HepG2 (cell line): Measurements from ENCODE around the gene RAI14. TPM values are rescaled to one million over a fixed set of nuclear protein-coding genes. Genes with fewer than 3 reads are reported as not detected.

Experiments used
- CREB3 ChIP-seq: sonication (generic); formaldehyde crosslinking; IDR thresholded peaks from 2 replicates; pipeline ENCODE4 v1.5.0; 2020; ENCODE audit warnings: missing genetic modification reagents
- ESRRA ChIP-seq: sonication (generic); formaldehyde crosslinking; IDR thresholded peaks from 2 replicates; pipeline ENCODE4 v1.5.1; 2020; ENCODE audit warnings: mild to moderate bottlenecking, low read depth, missing genetic modification reagents
- GFI1 ChIP-seq: sonication (generic); formaldehyde crosslinking; IDR thresholded peaks from 2 replicates; pipeline ENCODE4 v1.5.0; 2020; ENCODE audit warnings: missing genetic modification reagents, mild to moderate bottlenecking, borderline replicate concordance
- HNF4A ChIP-seq: sonication (generic); formaldehyde crosslinking; IDR thresholded peaks from 2 replicates; pipeline ENCODE4 v1.4.0; 2020; ENCODE audit warnings: missing genetic modification reagents
- KLF12 ChIP-seq: sonication (generic); formaldehyde crosslinking; IDR thresholded peaks from 2 replicates; pipeline ENCODE4 v1.4.0; 2020; ENCODE audit warnings: missing genetic modification reagents, borderline replicate concordance
- NR2F2 ChIP-seq: IDR thresholded peaks from 2 replicates; pipeline ENCODE4 v1.6.1; 2012; ENCODE audit warnings: low read depth, inconsistent platforms, borderline replicate concordance
- RXRA ChIP-seq: sonication (generic); formaldehyde crosslinking; IDR thresholded peaks from 2 replicates; pipeline ENCODE4 v1.5.1; 2020; ENCODE audit warnings: missing genetic modification reagents
- SAP130 ChIP-seq: IDR thresholded peaks from 2 replicates; pipeline ENCODE4 v1.6.1; 2016; ENCODE audit warnings: low read depth
- XBP1 ChIP-seq: sonication (generic); formaldehyde crosslinking; IDR thresholded peaks from 2 replicates; pipeline ENCODE4 v1.5.0; 2020; ENCODE audit warnings: missing genetic modification reagents
- XRCC5 ChIP-seq: fragments of 200-400 bp; formaldehyde crosslinking; optimal IDR thresholded peaks from 2 replicates; pipeline ENCODE3; 2017; ENCODE audit warnings: mild to moderate bottlenecking, low read length
- ZBTB20 ChIP-seq: sonication (generic); formaldehyde crosslinking; IDR thresholded peaks from 2 replicates; pipeline ENCODE4 v1.8.1; 2023; ENCODE audit warnings: missing genetic modification reagents, low read depth, mild to moderate bottlenecking, borderline replicate concordance
- ZFP36L1 ChIP-seq: sonication (generic); formaldehyde crosslinking; IDR thresholded peaks from 2 replicates; pipeline ENCODE4 v1.8.0; 2022; ENCODE audit warnings: mild to moderate bottlenecking, missing genetic modification reagents, moderate library complexity
- ZFY ChIP-seq: sonication (generic); formaldehyde crosslinking; IDR thresholded peaks from 2 replicates; pipeline ENCODE4 v1.4.0; 2020; ENCODE audit warnings: missing genetic modification reagents
- ZKSCAN8 ChIP-seq: IDR thresholded peaks from 2 replicates; pipeline ENCODE4 v1.6.1; 2016; ENCODE audit warnings: borderline replicate concordance, missing genetic modification reagents, missing compliant biosample characterization
- ZNF430 ChIP-seq: sonication (generic); formaldehyde crosslinking; IDR thresholded peaks from 2 replicates; pipeline ENCODE4 v1.9.0; 2021; ENCODE audit warnings: mild to moderate bottlenecking, missing genetic modification reagents
- ZNF574 ChIP-seq: sonication (generic); formaldehyde crosslinking; IDR thresholded peaks from 2 replicates; pipeline ENCODE4 v1.4.0; 2020; ENCODE audit warnings: missing genetic modification reagents
- ZNF670 ChIP-seq: sonication (generic); formaldehyde crosslinking; IDR thresholded peaks from 2 replicates; pipeline ENCODE4 v1.8.0; 2022; ENCODE audit warnings: mild to moderate bottlenecking, missing genetic modification reagents, borderline replicate concordance
- ZNF713 ChIP-seq: sonication (generic); formaldehyde crosslinking; IDR thresholded peaks from 2 replicates; pipeline ENCODE4 v1.4.0; 2020; ENCODE audit warnings: mild to moderate bottlenecking, missing genetic modification reagents
- polyA plus RNA-seq, 8 experiments: library from polyadenylated mRNA; depleted of rRNA in 3 of 8; stranded (reverse) in 7 of 8; unstranded in 1 of 8; fragments of >200 nt; fragmentation: Illumina TruSeq in 4 of 8; extraction: Trizol in 4 of 8; gene quantifications; 2 replicates each; pipeline versions ENCODE4 v1.2.1 to v1.2.3, GENCODE V29; 2011 to 2016; ENCODE audit warnings: low read depth in 4 of 8, missing spikeins in 1 of 8, mixed read lengths in 1 of 8; ENCODE audit not compliant: insufficient read depth in 1 of 8
- total RNA-seq, 5 experiments: library from RNA; depleted of rRNA; stranded (reverse); fragments of >200 nt; fragmentation: Illumina TruSeq; extraction: Trizol; gene quantifications; 2 replicates each; pipeline ENCODE4 v1.2.3, GENCODE V29; 2016; ENCODE audit warnings: low read depth in 1 of 5
- TF ChIP-seq, protein P1 (sequence below): sonication (generic); formaldehyde crosslinking; IDR thresholded peaks from 2 replicates; pipeline ENCODE4 v1.5.0; 2020; ENCODE audit warnings: missing genetic modification reagents
- TF ChIP-seq, protein P2 (sequence below): sonication (generic); IDR thresholded peaks from 2 replicates; pipeline ENCODE4 v1.6.1; 2016; ENCODE audit warnings: low read depth, borderline replicate concordance
- TF ChIP-seq, protein P3 (sequence below): sonication (generic); formaldehyde crosslinking; IDR thresholded peaks from 2 replicates; pipeline ENCODE4 v1.4.0; 2020; ENCODE audit warnings: missing genetic modification reagents

RAI14 gene
- total and polyA plus RNA-seq, 2 of the 13 experiments (the other 11 are each of a cell fraction or from before 2014, with no cell fraction given), result 12.6 to 18.2 TPM

DNA sequence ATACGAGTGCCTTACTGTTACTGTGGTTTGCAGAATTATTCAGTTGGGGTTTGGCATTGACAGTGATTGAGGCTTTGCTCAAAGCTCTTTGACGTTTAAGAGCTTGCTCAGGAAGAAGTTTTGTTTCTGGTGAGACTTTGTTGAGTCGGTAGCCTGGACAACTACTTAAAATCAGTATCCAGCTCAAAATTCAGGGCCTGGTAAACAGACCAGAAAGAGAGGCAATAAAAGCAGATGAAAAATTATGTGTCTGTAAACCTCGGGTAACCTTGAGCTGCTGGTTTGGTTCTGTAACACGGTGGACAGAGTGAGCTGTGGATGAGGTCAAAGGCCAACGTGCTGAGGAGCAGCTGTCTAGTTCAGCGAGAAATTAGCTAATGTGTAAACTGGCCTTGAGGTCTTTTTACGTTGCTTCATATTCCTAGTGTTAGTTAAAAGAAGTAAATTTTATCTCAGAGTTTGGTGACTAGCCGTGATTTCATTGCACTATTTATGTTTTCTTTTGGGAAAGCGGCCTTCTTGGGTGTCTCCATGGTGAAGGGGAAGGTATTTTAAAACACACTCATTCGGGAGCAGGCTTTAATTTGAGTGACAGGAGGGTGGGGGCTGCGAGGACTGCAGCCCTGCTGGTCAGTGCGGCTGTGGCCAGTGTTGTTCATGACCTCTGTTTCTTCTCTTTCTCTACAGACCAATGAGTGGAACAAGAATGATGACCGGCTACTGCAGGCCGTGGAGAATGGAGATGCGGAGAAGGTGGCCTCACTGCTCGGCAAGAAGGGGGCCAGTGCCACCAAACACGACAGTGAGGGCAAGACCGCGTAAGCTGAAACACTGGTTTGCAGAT lies 100.9 kb downstream of the RAI14 start (continued):
- TF ChIP-seq NR2F2 (peak; percentile 79), ZNF713 (CRISPR knock-in tag) (no peak), ZNF574 (peak; percentile 61; the same call in 1 of the 2 replicates), GFI1 (CRISPR knock-in tag) (peak; percentile 85), ZBTB20 (CRISPR knock-in tag) (peak; percentile 65; the same call in 1 of the 2 replicates), ZFY (CRISPR knock-in tag) (peak; percentile 40), XBP1 (CRISPR knock-in tag) (no peak), CREB3 (0 out of 2 replicates have a peak, but pooled peaks have one; percentile 45), KLF12 (CRISPR knock-in tag) (0 out of 2 replicates have a peak, but pooled peaks have one; percentile 44), HNF4A (peak; percentile 94), ZNF670 (CRISPR knock-in tag) (no peak), ZFP36L1 (CRISPR knock-in tag) (0 out of 2 replicates have a peak, but pooled peaks have one; percentile 30), ZNF430 (CRISPR knock-in tag) (peak; percentile 82; the same call in 1 of the 2 replicates), SAP130 (CRISPR knock-in tag) (peak; percentile 77), RXRA (CRISPR knock-in tag) (peak; percentile 69; the same call in 1 of the 2 replicates), ESRRA (CRISPR knock-in tag) (peak; percentile 58; the same call in 1 of the 2 replicates), ZKSCAN8 (CRISPR knock-in tag) (peak; percentile 64; the same call in 1 of the 2 replicates), XRCC5 (peak; percentile 32)
- TF ChIP-seq, protein P1, sequence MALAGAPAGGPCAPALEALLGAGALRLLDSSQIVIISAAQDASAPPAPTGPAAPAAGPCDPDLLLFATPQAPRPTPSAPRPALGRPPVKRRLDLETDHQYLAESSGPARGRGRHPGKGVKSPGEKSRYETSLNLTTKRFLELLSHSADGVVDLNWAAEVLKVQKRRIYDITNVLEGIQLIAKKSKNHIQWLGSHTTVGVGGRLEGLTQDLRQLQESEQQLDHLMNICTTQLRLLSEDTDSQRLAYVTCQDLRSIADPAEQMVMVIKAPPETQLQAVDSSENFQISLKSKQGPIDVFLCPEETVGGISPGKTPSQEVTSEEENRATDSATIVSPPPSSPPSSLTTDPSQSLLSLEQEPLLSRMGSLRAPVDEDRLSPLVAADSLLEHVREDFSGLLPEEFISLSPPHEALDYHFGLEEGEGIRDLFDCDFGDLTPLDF (CRISPR knock-in tag), result no peak
- TF ChIP-seq, protein P2, sequence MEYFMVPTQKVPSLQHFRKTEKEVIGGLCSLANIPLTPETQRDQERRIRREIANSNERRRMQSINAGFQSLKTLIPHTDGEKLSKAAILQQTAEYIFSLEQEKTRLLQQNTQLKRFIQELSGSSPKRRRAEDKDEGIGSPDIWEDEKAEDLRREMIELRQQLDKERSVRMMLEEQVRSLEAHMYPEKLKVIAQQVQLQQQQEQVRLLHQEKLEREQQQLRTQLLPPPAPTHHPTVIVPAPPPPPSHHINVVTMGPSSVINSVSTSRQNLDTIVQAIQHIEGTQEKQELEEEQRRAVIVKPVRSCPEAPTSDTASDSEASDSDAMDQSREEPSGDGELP, result peak; percentile 93
- TF ChIP-seq, protein P3, sequence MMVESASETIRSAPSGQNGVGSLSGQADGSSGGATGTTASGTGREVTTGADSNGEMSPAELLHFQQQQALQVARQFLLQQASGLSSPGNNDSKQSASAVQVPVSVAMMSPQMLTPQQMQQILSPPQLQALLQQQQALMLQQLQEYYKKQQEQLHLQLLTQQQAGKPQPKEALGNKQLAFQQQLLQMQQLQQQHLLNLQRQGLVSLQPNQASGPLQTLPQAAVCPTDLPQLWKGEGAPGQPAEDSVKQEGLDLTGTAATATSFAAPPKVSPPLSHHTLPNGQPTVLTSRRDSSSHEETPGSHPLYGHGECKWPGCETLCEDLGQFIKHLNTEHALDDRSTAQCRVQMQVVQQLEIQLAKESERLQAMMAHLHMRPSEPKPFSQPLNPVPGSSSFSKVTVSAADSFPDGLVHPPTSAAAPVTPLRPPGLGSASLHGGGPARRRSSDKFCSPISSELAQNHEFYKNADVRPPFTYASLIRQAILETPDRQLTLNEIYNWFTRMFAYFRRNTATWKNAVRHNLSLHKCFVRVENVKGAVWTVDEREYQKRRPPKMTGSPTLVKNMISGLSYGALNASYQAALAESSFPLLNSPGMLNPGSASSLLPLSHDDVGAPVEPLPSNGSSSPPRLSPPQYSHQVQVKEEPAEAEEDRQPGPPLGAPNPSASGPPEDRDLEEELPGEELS (CRISPR knock-in tag), result peak; percentile 83
